CD1c-positive myeloid dendritic cell (primary cell): ENCODE measurements around the gene ABCA2.

Experiments used
- DNase-seq: peaks from one replicate; pipeline ENCODE4 v3.0.0-alpha.2; 2016; ENCODE audit errors: extremely low spot score

The ABCA2 gene

DNA sequence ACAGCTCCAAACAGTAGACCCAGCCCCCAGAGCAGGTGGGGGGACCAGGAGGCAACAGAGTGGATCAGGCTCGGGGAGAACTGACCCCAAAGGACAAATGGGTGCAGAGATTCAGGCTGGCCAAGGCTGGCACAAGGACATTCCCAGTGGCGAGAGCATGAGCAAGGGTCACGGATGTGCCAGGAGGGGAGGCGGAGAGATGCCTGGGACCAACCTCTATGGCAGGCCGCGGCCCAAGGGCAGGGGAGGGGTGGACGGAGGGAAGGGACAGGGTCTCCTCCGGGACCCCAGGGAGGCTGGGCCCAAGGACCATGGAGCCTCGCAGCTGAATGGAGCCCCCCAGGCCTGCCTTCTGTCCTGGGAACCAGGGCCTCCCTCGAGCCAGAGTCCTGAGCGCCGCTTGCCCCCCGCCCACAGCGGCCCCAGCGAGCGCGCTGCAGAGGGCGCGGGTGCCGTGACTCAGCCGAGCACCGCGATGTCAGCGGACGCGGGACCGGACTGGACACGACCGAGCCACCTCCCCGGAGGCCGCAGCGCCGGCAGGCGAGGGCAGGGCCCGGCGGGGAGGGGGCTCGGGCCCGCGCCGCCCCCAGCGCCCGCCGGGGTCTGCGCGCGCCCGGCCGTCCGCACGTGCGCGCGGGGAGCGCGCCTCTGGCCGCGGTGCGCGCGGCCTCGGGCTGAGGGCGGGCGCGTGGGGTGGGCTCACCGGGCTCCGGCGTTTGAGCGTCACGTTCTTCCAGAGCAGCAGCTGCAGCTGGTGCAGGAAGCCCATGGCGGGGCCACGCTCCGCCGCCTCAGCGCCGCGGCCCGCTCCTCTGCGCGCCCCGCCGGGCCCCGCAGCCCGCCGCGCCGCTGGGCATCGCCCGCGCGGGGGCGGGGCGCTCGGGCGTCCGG, at the start of gene ABCA2:
Gene ABCA2 (minus strand): TSS at position 869 of the 894 bp plus-strand sequence. CDS start 97 bp downstream, at position 772.
- peak; percentile 39 for DNase-seq

DNA sequence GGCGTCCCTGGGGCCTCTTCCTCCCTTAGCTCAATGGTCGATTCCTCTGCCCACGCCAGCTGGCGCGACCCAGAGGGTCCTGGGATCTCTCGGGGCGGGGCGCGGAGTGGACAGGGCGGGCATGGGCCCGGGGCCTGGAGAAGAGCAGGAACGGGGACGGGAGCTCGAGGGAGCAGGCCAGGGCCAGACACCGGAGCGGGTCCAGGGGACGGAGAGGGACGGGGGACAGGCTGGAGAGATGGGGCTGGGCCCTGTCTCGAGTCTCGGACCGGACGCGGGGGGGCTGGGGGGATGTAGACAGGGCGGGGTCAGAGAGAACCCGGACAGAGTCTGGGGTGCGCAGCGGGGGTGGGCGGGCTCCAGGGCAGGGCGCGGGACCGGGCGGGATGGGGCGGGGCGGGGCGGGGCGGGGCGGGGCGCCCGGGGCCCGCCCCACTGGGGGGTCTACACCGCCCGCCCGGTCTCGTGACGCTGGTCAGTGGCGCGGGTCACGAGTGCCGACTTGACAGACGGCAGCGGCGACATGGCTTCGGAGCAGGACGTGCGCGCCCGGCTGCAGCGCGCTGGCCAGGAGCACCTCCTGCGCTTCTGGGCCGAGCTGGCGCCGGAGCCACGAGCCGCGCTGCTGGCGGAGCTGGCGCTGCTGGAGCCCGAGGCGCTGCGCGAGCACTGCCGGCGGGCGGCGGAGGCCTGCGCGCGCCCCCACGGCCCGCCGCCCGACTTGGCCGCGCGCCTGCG, 49.1 kb upstream of the ABCA2 start, which contains the start of gene UAP1L1:
Gene UAP1L1 (plus strand): TSS at position 508 of the 738 bp plus-strand sequence. CDS start 16 bp downstream, at position 524.
- peak; percentile 85 for DNase-seq

DNA sequence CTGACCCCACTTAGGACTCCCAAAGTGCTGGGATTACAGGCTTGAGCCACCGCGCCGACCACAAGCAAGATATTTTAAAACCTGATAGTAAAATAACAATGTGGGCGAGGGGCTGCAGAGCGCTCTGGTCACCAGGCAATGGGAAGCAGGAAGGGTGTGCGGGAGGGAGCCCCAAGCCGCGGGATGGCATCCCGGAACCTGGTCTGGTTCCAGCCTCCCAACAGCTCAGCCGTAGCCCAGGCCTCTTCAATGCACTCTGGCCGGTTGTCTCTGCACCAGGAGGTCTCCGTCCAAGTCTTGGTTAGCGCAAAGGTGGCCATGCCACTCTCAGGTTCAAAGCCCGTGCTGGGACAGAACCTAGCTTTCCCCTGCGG, 48.6 kb upstream of the ABCA2 start:
- DNase-seq: no peak

- peak; percentile 57 for DNase-seq
These were observed 47.3 kb upstream of the ABCA2 start for GRCh38 chr9:137075275-137075775.

DNA sequence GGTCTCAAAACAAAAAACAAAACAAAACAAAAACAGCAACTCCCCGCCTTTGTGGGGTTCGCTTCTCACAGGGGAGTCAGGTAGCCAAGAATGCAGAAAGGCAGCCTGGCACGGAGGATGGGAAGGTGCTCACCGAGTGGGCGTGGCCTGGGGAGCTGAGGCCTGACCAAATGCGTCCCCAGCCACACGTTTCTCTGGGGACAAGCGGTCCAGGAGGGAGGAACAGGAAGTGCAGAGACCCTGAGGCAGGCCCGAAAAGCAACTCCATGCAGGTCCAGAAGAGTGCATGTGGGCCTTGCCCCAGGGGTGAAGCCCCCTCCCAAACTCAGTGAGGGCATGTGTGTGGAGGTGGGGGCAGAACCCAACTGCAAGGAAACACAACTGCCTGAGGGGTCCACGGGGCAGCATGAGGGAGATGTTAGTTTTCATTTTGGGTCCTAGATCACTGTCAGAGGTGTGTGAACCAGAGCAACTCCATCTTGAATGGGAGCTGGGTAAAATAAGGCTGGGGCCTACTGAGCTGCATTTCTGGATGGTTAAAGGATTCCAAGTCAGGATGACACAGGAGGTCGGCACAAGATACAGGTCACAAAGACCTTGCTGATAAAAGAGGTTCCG, 46.7 kb upstream of the ABCA2 start:
- DNase-seq: no peak

DNA sequence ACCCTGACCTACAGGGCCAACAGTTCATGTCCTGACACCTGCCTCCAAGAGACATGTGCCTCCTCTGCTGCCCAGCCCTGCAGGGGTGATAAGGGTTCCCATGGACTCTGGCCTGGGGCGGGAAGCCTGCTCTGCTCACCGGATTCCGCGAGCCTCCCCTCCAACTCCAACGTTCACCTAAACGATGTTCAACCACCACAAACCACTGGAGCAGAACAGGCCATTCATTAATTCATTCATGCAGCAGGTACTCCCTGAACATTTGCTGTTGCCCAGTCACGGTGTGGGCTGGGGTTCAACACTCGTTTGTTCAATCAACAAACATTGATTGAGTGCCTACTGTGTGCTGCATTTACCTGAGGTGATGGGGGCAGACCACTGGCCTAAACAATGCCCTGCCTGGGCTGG, 46.0 kb upstream of the ABCA2 start:
- no peak for DNase-seq

DNA sequence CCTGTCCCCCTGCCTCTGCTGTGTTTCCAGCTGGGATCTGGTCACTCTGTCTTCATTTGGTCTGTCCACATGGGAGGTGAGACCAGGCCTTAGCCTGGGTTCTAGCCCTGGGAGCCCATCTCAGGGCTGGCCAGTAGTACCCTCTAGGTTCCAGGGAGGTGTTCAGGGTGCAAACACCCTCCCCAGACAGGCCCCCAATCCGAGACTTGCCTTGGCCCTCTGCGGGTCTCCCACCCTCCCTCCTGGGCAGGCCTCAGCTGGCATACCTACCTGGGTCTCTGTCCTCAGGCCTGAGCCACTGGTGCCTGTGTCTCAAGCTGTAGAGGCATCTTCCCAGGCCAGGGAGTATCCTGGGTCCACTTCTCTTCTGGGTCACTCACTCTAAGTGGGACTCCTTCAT, 43.2 kb upstream of the ABCA2 start:
- DNase-seq: no peak

GRCh38 chr9:137070906-137071275, 42.9 kb upstream of the ABCA2 start:
- peak; percentile 10 for DNase-seq

DNA sequence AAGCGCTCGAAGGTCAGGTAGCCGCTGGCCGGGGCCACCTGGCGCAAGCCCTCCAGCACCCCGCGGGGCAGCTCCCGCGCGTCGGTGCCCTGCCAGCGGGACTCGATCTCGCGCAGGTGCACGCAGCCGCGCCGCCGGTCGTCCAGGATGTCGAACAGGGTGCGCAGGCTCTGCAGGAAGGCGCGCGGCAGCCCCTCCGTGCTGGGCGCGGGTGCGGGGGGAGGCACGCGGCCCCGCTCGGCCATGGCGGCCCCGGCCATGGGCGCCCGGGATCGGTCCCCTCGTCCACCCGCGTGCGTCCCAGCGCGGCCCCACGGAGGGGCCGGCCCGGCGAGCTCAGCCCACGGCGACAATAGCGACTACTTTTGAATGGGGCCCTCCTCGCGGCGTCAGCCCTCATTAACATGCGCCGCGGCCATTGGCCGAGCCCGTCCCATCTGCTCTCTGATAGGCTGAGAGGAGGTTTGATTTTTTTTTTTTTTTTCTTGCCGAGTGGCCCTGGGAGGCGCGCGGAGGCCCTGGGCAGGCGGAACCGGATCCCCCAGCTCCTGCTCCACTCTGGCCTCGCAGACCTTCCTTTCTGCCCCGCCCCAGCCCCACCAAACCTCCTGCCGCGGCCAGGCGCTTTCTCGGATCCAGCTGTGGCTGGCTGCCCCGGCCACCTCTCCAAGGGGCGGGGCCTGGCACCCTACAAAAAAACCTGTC, 42.3 kb upstream of the ABCA2 start, which contains the start of gene SAPCD2:
Gene SAPCD2 (minus strand): TSS at position 357 of the 705 bp plus-strand sequence. CDS start 97 bp downstream, at position 260.
- DNase-seq: peak; percentile 95

GRCh38 chr9:137069508-137070091, 41.6 kb upstream of the ABCA2 start:
- no peak for DNase-seq

- no peak for DNase-seq
These were observed 40.8 kb upstream of the ABCA2 start for GRCh38 chr9:137068539-137069507.

DNA sequence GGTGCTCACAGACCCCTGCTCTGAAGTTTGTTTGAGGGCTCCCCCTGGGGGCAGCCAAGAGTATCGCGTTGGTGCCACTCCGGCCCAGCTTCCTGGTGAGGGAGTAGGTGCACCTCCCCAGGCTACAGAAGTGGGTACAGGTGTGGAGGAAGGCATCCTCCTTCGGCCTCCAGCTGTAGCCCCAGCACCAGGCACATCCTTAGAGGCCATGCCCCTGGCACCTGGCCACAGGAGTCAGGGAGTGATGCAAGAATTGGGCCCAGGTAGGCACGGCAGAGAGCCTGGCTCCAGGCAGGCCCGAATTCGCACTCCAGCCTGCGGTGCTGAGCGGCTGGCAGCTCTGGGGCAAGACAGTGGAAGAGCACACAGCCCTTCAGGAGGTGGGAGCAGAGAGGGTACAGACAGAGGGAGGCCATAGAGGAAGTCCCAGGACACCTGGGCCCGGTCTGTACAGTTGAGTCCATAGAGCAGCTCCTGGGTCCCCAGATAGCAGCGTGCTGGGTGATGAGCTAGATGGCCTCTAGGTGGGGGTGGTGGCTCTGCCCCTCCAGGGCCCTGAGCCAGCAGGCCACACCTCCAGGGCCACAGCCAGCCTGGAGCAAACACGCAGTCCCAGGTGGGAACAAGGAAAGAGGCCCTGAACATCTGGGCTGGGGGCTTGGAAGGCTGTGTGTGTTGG, 40.0 kb upstream of the ABCA2 start:
- DNase-seq: peak; percentile 87

GRCh38 chr9:137066096-137066861, 38.2 kb upstream of the ABCA2 start:
- no peak for DNase-seq

DNA sequence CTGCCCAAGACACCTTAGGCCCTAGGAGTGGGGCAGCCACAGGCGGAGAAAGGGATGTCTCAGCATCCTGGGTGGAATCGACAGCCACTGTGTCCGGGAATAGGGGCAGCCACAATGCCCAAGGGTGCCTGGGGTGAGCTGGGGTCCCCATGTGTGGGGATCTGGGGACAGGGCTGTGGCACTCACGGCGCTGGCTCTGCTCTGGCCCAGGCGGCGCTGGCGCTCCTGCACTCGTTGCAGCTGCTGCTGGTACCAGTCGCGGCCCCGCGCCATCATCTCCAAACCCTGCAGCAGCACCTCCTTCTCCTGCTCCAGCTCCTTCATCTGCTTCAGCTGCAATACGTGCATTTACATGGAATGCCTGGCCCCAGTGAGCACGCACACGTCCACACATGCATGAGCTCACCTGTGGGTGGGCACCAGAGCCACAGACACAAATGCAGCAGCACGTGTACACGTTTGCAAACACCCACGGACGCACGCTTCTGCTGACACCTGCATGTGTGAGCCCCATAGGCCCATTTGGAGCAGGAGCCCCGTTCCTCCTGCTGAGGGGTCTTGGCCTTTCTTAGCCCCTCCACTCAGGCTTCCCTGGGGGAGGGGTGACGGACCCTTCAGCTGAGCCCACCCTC, 37.4 kb upstream of the ABCA2 start:
- no peak for DNase-seq

GRCh38 chr9:137064880-137065164, 36.8 kb upstream of the ABCA2 start:
- no peak for DNase-seq

GRCh38 chr9:137064027-137064879, 36.2 kb upstream of the ABCA2 start:
- DNase-seq: peak; percentile 81

- DNase-seq: no peak
These were observed 35.4 kb upstream of the ABCA2 start for GRCh38 chr9:137063311-137064026.
